Measurements from ENCODE around the gene NR6A1.
"Not testable (repeated sequence)": the region's sequence is repeated elsewhere in the genome, so short reads cannot be mapped to it uniquely, and the experiment has no call there.

The NR6A1 gene

DNA sequence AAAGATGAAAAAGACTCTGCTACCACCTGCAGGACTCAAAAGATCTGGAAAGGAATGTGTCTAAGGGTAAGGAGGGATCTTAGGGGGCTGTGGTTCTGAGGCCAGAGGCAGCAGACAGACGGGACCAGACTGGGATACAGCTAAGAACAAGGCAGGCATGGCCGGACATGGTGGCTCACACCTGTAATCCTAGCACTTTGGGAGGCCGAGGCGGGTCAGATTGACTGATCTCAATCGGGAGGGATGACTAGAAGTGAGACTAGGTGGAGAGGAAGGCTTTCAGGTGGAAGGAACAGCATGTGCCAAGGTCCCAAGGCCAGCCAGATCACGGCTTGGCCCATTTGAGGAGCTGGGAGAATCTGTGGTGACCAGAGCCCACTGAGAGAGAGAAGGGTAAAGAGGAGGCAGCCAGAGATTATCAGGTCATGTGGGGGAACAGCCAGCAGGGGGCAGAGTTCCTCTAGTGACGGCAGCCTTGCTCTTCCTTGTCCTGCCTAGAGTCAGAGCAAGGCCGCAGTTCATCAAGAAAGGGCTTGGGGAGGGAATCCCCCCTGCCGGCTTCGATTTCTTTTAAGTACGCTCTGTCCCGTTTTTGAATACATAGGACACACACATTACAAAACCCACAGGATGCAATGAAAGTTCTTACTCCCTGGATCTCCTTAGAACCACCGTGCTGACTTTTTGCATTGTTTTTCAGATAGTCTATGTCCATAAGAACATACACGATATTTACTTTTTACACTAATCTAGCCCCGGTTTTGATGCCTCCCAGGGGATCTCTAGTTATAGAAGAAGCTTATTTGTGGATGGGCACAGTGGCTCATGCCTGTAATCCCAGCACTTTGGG lies 3.2 kb upstream of the NR6A1 start:
- DNase-seq = peak; percentile 82

DNA sequence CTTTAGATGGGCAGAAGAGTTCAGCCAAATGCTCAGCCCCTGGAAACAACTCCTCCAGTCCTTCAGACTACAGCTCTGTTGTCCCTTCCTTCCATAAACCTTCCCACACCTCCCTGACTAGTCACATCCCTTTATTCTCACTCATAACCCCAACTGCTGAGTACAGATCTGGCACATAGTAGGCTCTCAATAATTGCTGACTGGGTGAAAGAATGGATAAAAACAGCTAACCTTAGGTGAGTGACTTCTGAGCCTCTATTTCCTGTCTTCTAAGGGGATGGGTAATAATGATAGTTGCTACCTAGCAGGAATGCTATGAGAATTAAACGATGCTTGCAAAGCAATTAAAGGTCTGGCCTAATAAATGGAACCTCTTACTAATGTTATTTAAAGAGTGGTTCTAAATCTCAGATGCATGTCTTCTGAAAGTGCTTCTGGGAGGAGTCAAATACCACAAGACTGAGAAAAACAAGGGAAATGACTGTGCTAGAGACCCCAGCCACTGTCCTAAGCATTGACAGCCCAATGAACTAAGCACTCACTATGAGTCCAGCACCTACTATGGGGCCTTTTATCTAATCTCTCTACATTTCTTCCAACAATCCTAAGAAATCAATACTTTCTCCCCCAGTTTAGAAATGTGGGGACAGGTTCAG lies 2.5 kb upstream of the NR6A1 start:
- peak; percentile 39 for DNase-seq

DNA sequence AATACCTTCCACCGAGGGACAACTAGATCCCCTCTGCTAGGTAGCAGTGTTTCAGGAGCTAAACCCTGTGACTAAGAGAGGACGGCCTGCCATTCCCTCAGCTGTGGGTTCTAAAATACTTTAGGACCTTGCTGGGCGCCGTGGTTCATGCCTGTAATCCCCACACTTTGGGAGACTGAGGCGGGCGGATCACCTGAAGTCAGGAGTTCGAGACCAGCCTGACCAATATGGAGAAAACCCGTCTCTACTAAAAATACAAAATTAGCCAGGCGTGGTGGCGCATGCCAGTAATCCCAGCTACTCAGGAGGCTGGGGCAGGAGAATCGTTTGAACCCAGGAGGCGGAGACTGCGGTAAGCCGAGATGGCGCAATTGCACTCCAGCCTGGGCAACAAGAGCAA lies 1.8 kb upstream of the NR6A1 start:
- DNase-seq = not testable (repeated sequence)

DNA sequence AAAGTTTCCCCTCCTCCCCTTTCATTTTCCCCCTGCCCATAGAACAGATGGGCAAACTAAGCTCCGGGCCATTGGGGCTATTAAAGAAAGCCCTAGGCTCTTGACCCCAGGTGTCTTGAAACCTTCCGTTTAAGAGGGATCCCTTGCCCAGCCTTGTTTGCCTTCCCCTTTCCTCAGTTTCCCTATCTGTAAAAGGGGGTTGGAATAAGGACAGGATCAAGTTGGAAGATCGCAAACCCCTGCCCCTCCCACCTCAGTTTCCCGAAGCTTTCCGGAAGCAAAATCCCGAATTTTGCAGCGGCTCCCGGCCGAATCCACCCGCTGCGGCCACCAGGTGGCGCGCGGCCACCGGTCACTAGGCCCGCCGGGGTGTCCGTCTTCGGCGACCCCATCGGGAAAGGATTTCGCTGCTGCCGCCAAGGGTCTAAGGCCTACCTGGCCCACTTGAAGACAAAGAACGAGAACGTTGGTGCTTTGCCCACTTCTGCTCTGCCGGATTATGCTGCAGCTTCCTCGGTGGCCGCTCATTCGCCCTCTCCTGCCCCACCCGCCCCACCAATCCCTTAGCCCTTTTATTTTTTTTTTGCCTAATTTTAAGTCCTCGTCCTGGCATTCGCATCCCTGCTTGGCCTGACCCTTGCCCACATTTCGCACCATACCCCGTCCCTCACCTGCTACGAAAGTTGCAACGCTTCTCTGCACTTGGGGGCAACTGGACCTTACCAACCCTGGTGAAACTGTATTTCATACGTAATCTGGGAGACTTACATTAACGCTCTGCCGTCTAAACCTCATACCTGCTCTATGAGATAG lies 962 bp upstream of the NR6A1 start:
- peak; percentile 33 for DNase-seq

DNA sequence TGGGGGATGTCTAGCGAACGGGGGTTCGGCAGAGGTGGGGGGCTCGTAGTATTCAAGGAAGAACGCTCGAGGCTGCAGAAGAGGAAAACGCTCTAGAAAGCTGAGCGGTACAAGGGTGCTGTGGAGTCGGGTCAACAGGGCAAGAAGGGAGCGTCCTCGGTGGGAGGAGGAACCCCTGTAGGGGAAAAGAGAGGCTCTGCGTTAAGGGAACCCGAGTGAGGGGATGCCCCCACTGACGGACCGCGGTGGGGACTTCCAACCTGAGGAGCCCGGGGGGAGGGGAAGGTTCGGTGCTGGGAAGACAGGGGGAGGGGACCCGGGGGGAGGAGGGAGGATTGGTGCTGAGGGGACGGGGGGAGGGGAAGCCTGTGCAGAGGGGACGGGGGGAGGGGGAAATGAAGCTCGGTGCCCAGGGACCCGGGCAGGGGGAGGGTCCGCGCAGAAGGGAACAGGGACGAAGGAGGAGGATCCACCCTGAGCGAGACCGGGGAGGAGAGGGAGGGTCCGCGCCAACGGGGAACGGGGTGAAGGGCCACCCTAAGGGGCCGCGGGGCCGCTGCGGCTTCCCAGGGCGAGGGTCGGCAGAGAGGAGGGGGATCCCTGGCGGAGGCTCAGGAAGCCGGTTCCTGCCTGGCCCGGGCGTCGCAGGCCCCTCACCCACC lies 621 bp downstream of the NR6A1 start:
- no peak for DNase-seq

DNA sequence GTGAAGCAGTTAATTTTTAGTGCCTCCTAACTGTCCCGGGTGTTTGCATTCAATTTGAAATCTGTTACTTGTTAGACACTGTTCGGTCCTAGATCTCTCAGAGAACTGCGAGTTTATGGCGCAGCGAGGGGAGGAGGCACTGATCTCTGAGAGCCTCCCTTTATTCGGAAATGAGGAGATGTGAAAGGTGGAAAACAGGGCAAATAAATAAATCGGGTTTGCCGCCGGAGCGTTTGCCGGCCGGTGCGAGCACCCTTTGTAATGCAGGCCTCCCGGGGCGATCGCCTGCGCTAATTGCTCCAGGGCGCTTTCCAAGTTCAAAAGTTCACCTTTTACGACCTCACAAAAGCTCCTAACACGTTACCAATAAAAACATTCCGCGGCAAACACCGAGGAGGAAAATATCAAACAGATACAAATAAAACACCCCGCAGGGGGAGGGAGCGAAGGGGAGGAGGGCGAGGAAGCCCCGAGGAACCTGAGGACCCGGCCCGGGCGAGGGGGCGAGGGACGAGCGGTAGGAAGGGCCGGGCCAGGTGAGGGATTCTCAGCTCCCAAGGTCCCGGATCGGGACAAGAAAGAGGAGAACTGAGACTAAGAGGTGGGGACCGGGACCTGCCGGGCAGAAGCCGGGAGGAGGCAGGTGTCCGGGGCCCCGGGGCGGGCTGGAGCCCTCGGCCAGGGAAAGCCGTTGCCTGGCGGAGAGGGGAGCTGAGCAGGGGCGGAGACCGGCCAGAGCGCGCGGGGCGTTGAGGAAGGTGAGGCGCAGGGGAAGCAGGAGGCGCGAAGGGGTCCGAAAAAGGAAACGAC lies 1.4 kb downstream of the NR6A1 start:
- no peak for DNase-seq

DNA sequence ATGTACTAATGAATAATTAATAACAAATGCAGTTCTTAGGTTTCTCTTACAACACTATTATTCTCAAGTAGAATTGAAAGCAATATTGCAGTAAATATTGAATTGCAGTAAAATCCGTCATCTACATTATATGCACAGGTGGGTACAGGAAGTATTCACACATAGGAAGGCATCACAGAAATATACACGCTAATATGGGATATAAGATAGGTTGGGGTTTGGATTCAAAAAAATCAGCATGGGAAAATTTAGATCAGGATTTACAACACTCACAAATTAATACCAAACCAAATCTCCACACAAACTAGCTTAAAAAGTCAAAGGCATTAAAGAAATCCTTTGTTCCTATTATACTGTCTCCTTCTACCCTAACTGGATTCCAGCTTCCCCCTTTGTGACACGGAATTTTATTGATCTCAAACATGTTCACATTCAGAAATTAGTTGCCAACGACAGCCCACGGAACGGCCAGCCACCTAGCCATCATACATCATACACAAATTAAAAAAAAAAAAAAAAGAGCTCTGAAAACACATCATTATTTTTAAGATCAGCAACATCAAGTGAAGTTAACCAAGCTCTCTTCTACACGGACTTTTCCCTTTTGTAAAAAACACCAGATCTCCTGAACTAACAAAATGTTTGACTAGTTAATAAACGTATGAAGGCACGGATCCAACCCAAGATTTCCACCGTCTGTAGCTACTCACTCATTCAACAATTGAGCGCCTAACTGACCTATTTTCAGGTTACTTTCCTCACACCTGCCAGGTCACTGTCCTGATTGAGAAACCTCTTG lies 2.2 kb downstream of the NR6A1 start:
- no peak for DNase-seq

DNA sequence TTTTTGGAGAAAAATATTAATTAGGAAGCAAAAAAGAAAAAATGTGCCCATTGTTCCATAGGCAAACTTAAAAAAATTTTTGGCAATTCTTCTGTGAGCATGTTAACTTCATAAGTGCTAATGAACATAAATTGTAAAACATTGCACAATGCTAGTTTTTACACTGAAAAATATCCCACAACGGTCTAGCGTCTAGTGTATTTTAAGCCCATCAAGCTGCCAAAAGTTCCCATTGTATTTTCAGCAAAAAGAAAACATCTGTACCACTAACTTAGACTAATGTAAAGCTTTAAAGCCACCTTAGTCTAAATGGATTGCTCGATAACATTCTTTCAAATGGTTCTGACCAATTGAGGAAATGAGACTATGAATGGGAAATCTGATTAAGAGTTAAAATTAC lies 2.8 kb downstream of the NR6A1 start:
- DNase-seq = no peak

DNA sequence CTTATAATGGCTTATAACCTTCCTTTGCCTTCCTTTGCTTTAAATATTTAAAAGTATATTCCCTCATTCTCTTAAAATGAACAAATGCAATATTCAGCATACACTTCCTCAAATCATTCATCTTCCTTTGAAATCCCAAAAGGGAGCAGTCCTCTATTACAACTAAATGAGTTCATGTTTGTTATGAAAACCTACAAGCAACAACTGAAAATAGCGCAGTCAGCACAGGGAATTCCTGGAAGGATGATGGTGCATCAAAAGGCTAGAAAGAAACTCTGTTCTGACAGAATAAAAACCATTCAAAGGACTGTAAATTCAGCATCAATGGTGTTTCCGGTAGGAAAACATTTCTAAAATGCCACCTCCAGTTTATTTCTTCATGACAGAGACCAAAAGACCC lies 3.3 kb downstream of the NR6A1 start:
- no peak for DNase-seq

DNA sequence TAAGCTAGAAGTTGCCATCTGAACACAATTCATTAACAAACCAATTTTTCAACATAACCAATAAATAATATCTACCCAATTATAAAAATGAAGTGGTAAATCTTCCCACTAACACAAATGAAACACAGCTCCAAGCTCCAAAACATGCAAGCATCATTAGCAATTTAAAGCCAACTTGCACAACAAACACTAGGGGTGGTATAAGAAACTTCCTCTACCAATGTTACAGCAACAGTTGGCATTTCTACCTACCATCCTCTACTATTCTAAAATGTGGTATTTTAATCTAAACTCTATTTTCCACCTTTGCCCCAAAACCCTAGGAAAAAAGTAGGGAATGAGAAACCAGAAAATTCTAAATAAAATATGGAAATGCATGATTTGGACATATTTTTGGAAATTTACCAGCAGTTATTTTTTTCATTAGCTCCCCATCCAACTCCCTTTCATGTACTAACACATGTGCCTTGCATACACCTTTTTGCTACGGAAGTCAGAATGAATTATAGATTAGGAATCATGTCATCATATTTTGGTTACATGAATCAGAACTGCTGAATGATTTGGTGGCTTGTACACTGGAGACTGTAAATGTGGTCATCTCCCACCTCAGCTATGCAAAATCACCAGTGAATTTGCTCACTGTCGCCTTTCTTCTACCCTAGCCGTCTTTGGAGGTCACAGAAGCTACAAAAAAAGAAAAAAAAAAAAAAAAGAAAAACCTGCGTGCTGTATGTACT lies 4.1 kb downstream of the NR6A1 start:
- no peak for DNase-seq

DNA sequence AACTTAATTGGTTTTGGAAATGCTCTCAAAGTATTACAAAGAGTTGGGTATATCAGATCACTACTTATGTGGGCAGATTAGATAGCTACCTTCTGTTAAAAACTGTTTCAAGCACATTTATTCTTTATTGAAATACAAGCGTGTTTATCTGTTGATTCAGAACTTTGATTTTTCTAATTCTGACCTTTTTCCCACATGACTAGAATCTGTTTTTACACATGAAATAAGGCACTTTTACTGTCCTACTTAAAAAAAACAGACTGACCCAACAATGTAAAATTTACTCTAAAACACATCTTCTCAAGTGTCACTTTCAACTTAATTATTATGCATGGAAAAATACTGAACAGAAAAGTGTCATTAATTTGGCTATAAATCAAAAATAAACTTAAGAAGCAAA lies 4.8 kb downstream of the NR6A1 start:
- no peak for DNase-seq

DNA sequence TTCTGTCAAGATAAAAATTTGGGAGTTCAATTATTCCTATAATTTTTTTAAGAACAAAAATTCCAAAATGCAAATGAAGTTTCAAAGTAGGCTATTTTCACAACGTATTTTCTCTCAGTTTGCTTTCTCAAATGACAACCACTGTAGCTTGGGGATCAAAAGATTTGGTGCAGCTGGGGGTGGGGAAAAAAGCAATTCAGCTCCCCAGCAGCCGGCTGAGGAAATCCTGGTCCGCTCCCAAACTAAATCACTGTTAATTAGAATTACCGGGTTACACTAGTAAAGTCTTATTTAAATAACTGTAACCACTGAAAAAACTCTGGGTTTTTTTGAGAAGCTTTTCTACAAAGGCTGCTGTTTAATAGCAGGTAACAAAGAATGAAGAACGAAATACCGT lies 5.7 kb downstream of the NR6A1 start:
- DNase-seq = no peak

DNA sequence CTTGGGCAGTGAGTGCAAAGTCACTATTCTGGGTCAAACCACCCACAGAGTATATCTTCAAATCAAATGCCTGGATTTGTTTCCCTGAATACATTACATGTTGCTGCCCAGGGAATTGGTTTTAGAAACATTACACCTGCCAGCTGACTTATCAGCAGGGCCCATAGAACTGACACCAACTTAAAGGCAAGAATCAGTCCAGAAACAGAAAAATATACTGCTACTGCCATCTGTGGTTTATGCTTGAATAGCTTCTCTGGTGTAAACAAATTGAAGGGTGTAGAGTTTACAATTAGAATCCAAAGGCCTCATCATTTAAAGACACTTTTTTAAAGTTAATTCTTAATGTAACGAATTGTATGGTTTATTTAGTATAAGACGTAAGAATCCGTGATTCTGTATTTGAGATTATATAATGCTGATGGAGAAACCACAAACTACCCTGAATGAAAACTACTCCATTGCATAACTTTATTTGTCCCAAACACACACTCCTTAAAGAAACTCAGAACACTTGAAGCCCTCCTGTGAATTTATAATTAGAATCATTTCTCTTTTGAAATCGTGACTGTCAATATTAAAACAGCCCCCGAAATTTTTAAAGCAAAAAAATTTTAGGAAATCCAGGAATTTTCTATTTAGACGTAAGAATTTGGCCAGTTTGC lies 6.2 kb downstream of the NR6A1 start:
- no peak for DNase-seq

DNA sequence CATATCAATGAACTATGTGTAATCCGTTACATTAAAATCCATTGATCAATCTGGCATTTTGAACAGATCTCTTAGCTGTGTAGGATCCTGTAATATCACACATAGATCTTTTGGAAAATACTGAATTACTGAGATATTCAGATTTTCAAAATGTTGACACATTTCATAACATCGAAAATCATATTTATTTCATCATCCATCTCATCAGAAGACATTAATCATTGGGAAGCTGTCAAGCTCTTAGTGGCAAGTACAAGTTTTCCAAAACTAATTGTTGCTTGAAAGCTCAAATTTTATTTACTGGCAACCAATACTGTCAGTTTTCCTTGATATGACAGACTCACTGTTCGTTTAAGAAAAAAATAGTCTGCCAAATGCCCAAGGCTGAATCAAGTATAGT lies 8.5 kb downstream of the NR6A1 start:
- no peak for DNase-seq

DNA sequence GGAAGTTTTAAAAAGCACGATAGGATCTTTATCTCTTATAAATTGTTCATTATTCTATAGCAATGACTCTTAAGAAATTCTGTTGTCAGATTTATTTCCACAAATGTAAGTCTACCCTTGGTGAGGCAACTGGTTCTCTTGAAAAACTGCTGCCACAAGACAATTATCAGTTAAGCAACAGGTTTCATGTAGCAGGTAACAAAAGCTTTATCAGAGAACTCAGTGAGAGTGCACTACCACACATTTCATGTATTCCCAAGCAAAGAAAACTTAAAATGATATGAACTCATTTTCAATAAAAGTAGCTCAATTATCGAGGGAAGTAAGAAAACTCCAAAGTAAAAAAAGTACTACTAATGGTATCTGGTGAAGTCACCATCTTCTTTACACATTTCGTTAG lies 9.4 kb downstream of the NR6A1 start:
- no peak for DNase-seq

DNA sequence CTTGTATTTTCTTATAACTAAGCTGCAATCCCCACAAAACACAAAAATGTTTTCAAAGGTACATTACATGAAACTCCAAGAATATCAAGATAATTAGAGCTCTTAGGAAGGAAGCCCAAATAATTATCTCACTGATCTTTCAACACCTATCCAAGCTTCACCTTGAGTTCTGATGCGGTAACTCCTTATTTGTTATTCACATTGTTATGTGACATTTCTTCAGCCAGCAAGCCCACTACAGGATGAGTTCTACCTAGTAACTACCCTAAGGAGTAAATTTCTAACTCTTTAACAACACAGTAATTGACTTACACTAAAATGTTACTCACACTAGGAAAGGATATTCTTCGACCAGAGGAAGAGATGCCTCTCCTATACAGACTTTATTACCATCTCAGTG lies 9.9 kb downstream of the NR6A1 start:
- DNase-seq = no peak

DNA sequence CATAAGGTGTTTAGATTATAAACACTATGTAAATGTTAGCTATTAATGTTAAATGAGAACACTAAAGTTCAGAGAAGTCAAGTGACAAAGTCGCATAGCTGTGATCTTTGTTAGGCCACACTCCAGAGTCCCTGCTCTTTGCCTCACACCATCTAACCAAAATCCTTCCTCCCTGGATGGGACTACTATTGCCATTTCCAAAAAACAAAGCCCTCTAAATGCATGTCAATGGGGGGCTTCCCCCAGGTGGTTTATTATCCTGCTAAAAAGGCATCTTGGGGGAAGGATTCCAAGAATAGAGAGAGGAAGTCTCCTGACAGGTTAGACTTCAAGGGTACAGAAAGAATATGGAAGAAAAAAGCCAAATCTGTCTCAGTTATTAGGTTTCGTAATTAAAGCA lies 10.4 kb downstream of the NR6A1 start:
- DNase-seq = no peak

DNA sequence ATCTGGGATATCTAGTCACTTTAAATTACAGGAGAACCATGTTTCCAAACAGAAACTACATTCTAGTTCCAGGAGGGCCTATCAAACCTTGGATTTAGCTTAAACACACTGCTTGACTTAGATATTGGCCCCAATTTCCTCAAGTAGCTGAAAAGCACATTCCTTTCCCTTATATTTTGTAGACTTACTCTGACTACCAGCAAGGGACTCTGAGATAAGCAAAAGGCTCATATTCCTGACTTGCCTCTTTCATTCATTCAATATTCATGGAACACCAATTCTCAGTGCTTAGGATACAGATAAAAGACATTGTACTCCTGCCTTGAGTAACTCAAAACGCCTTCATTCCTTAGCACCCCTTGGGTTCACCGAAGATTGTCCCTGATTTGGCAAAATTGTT lies 11.8 kb downstream of the NR6A1 start:
- DNase-seq = no peak

DNA sequence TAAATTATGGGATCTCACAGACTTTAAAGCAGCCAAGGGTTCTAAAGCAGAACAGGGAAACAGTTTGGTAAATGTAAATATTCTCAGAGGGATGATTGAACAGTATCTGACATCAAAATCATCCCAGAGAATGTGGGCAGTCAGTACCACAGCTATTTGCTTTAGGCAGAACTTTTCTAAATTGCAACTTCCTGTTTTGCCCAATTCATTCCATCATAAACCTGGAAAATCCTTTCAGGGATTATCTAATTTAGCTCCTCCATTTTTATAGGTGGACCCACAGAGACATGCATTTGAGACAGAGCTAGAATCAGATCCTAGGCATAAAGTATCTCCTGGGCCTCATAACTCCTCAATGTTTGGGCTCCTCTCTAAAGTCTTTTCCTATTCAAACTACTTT lies 12.4 kb downstream of the NR6A1 start:
- DNase-seq = no peak

DNA sequence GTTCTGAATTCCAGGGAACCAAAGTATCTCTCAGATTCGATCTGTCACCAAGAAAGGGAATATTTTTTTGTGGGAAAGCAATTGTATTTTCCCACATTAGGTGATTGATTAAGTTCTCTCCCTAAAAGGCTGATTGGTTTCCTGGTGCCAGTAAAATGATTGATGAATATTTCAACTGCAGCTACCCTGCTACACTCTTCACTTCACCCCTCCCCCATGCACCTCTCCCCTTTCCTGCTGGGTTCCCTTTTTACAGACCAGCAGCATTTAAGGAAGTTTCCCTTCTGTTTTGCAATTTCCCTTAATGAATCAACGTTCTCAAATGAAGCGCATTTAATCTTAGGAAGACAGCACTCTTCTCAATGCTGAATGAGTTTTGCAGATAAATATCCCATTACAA lies 13.1 kb downstream of the NR6A1 start:
- no peak for DNase-seq

All from activated CD4-positive, alpha-beta T cell treated with anti-CD3 and anti-CD28 coated beads, Interleukin-2, amount 50 U/mL, for 16 hours (primary cell).